Effector CD8-positive, alpha-beta T cell (primary cell): ENCODE data around the gene SIGLECL1.
"Not testable (repeated sequence)": the region's sequence is repeated elsewhere in the genome, so short reads cannot be mapped to it uniquely, and the experiment has no call there.

Source experiments
- DNase-seq: peaks from one replicate; lab custom pipeline; 2025; lab: John Stamatoyannopoulos, UW
- total RNA-seq, 4 experiments: gene quantifications; one replicate each; lab custom pipeline; 2026; lab: John Stamatoyannopoulos, UW

The SIGLECL1 gene
- total RNA-seq, result 0 reads per million in 4 experiments

DNA sequence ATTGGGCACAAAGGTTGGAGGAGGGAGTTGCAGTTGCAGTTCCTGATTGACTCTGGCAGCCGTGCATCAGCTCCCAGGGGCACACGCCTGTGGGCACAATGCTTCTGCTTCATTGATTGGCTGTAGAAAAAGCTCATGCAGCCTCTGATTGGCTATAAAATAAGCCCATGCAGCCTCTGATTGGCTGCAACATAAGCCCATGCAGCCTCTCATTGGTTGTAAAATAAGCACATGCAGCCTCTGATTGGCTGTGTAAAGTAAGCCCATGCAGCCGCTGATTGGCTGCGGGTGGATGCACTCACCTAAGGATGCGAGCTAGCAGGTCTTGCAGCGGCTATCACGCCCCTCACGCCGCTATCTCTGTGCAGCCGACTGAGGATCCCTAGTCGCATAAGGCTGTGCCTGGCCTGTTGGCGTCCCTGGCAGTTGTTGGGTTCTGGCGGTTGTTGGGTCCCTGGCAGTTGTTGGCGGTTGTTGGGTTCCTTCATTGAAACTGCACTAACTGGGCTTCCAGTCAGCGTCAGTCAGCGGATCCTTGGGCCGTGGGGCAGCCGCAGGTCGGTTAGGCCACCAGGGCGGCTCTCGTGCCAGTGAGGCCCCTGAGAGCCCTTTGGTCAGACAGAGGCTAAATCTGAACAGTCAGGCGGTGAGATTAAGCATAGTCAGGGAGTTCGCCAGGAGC, at the start of gene SIGLECL1:
Gene SIGLECL1, plus strand, starts transcription at position 295 of the 682 bp plus-strand sequence. CDS start 12,993 bp downstream, outside the sequence.
- DNase-seq, result no peak

DNA sequence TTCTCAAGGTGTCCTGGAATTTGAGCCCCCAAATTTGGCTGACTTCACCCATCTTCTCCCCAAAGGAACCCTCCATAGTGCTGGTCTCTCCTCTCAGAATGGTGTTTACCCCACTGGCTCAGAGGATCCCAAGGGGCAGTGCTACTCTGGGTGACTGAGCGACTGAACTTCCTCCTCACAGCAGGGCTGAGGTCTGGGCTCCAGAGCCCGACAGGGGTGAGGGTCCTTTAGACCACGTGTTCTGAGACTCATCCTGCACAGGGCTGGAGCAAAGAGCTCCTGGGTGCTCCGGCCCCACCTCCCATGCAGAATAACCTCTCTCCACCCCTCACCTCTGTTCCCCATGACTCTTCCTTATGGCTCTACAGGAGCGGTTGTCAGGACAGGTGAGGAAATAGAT, 49.2 kb upstream of the SIGLECL1 start:
- DNase-seq, result no peak

DNA sequence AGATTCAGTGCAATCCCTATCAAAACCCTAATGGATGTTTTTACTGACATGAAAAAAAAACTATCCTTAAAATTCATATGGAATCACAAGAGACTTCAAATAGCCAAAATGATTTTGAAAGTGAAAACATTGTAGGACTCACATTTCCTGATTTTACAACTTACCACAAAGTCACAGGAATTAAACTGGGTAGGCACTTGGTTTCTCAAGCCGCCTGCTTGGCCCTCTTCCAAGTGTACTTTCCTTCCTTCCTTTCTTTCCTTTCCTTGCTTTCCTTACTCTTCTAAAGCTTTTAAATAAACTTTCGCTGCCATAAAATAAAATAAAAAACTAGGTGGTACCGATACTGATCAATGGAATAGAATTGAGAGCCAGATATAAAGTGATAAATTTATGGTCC, 47.0 kb upstream of the SIGLECL1 start:
- no peak for DNase-seq

DNA sequence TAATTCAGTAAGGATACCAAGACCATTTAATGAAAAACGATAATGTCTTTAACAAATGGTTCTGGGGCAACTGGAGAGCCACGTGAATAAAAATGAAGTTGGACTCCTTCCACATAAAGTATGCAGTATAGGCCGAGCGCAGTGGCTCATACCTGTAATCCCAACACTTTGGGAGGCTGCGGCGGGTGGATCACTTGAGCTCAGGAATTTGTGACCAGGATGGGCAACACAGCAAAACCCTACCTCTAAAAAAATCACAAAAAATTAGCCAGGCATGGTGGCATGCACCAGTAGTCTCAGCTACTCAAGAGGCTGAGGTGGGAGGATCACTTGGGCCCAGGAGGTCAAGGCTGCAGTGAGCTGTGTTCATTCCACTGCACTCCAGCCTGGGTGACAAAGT, 46.6 kb upstream of the SIGLECL1 start:
- no peak for DNase-seq

DNA sequence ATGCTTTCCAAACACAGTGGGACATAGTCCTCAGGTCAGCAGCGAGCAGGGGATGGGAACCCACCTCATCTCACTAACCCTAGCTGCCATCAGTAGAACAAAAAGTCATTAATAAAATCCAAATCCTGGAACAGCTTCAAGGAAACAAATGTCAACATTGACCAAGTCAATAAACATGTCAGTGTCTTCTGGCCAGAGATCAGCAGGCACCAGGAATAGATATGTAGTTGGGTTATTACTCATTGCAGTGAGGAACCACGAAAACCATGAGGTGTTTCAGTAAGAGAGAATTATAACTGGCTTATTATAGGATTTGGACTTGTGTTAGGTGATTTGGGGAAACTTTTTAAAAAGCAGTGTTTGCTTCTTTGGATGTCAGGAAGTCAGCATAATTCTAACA, 43.1 kb upstream of the SIGLECL1 start:
- DNase-seq, result no peak

DNA sequence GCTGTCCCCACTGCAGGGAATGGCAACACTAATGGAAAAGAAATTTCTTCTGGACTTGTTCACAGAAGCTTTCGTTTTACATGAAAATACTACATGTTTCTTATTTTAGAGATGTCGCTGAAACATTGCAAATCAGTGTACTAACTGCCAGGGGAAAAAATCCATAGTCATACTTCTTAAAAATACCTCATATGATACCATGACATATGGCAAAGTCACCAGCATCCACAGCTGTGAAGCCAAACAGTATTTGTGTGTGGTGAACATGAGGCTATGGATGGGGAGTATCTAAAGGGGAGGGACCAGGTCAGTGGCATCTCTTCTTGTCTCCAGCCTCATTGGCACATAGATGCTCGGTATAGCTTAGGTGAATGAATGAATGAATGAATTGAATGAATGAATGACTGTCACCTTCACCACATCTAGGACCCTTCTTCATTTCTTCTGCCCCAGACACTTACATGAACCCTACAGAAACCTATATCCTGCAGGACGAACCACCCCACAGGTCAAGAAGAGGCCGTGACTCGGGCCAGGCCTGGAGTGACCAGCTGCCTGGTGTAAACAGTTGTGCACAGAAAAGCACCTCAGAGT, 40.6 kb upstream of the SIGLECL1 start:
- DNase-seq, result no peak

DNA sequence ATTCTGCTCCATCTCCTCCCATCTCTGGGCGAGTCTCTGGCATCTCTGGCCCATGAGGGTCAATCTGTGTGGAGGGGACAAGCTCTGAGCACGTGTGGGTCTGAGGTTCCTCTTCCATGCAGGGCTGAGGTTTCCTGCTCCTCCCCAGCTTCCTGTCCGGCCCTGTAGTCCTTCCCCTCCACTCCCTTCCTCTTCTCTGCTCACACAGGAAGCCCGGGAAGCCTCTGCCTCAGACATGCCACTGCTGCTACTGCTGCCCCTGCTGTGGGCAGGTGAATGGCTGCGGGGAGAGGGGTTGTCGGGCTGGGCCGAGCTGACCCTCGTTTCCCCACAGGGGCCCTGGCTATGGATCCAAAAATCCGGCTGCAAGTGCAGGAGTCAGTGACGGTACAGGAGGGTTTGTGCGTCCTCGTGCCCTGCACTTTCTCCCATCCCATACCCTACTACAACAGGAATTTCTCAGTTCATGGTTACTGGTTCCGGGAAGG, 40.0 kb upstream of the SIGLECL1 start:
- not testable (repeated sequence) for DNase-seq

DNA sequence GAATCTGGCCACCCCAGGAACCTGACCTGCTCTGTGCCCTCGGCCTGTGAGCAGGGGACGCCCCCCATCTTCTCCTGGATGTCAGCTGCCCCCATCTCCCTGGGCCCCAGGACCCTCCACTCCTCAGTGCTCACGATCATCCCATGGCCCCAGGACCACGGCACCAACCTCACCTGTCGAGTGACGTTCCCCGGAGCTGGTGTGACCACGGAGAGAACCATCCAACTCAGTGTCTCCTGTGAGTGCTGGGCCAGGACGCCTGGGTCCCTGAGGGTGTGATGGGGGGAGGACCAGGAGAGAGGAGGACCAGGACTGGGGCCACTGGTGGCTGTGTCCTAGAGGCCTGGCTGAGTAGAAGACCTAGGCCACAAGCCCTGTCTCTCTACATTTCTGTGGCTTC, 39.0 kb upstream of the SIGLECL1 start:
- DNase-seq, result no peak

DNA sequence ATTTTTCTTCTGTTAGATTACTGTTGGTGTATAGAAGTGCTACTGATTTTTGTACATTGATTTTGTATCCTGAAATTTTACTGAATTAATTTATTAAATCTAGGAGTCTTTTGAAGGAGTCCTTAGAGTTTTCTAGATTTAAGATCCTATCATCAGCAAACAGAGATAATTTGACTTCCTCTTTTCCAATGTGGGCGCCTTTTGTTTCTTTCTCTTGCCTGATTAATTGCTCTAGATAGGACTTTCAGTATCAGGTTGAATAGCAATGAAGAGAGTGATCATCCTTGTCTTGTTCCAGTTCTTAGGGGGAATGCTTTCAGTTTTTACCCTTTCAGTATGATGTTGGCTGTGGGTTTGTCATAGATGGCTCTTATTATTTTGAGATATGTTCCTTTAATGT, 31.6 kb upstream of the SIGLECL1 start:
- DNase-seq, result no peak

DNA sequence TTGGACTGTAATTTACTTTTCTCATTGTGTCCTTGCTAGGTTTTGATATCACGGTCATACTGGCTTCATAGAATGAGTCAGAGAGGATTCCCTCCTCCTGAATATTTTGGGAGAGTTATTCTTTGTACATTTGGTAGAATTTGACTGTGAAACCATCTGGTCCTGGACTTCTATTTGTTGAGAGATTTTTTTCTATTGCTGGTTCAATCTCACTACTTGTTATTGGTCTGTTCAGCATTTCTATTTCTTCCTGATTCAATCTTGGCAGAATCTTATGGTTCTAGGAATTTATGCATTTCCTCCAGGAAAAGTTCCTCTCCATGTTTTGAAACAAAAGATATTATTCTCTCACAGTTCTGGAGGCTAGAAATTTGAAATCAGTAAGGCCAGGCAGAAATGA, 30.9 kb upstream of the SIGLECL1 start:
- no peak for DNase-seq

DNA sequence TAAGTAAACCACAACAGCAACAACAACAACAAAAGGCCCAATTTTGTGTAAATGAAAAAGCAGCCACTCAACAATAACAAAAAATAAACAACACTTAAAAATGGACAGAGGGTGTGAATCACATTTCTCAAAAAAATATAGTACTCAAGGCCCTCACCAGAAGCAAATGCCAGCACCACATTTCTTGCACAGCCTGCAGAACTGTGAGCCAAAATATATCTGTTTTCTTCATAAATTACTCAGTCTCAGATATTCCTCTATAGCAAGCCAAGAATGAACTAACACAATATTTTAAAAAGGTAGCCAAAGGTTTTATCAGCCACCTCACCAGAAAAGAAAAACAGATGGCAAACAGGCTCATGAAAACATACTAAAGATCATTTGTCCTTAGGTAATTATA, 29.9 kb upstream of the SIGLECL1 start:
- no peak for DNase-seq

DNA sequence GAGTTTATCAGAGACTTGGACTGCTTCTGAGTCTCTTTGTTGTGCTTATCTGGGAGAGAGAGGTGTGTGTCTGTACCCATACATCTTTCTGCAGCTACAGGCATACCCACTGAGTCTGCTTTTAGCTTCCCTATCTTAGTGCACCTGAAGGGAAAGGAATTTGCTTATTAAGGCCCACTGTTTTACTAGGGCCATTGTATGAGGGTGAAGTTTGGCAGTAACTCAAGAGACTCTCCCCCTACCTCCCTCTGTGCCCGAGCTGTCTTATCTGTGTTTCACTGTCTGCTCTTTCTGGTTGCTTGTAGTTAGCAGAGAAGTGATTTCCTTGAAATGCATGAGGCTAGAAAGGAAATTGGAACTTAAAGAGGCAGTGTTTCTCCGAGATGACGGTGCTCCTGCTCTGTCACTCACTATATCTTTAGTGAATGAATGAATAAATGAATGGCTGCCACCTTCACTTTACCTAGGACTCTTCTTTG, 26.7 kb upstream of the SIGLECL1 start:
- no peak for DNase-seq

DNA sequence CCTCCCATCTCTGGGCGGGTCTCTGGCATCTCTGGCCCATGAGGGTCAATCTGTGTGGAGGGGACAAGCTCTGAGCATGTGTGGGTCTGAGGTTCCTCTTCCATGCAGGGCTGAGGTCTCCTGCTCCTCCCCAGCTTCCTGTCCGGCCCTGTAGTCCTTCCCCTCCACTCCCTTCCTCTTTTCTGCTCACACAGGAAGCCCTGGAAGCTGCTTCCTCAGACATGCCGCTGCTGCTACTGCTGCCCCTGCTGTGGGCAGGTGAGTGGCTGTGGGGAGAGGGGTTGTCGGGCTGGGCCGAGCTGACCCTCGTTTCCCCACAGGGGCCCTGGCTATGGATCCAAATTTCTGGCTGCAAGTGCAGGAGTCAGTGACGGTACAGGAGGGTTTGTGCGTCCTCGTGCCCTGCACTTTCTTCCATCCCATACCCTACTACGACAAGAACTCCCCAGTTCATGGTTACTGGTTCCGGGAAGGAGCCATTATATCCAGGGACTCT, 25.9 kb upstream of the SIGLECL1 start, which contains the start of gene CD33:
Gene CD33, plus strand, starts transcription at position 183 of the 496 bp plus-strand sequence. Its CDS starts 39 bp downstream, at position 222.
- DNase-seq, result not testable (repeated sequence)

DNA sequence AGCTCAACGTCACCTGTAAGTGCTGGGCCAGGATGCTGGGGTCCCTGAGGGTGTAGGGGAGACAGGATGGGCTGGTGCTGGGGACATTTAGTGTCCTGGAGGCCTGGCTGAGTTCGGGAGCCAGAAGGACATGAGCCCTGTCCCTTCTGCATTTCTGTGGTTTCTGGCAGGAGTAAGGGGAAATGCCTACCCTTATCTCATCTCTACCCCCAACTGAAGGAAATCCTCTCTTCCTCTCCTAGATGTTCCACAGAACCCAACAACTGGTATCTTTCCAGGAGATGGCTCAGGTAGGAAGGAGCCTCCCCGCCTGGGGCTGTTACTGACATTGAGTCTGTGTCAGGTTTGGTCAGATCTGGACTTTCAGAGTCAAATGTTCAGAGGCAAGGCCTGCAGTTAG, 24.8 kb upstream of the SIGLECL1 start:
- no peak for DNase-seq

DNA sequence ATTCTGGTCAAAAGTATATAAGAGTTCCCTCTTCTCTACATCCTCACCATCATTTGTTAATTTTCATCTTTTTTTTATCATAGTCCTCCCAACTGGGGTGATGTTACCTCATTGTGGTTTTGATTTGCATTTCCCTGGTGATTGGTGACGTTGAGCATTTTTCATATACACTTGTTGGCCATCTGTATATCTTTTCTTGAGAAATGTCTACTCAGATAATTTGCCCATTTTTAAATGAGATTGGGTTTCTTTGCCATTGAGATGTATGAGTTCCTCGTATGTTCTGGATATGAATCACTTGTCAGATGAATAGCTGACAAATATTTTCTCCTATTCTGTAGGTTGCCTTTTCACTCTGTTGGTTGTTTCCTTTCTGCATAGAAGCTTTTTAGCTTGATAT, 23.6 kb upstream of the SIGLECL1 start:
- no peak for DNase-seq

DNA sequence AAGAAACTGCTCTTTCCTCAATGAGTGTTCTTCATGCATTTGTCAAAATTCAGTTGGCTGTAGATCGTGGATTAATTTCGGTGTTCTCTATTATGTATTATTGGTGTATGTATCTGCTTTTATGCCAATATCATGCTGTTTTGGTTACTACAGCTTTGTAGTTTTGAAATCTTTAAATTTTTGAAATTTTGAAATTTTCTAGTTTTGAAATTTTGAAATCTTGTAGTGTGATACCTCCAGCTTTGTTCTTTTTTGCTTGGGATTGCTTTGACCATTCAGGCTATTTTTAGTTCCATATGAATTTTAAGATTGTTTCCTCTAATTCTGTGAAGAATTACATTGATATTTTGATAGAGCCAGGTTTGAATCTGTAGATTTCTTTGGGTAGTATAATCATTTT, 22.9 kb upstream of the SIGLECL1 start:
- no peak for DNase-seq

DNA sequence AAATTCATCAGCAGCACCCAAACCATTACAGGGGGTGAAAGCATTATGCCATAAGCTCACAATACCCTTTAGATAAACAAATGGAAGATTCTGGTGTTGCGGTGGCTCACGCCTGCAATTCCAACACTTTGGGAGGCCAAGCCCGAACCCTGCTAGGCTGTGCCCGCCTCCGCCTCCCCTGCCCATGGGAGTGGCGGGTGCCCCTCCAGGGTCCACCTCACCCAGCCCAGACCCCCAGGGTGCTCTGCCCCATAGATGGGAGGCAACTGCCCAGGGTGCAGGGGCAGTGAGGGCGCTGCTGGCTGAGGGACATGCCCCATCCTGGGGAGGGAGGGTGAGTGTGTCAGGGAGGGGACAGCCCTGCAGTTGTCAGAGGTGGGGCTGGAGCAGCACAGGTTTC, 10.0 kb upstream of the SIGLECL1 start:
- no peak for DNase-seq

DNA sequence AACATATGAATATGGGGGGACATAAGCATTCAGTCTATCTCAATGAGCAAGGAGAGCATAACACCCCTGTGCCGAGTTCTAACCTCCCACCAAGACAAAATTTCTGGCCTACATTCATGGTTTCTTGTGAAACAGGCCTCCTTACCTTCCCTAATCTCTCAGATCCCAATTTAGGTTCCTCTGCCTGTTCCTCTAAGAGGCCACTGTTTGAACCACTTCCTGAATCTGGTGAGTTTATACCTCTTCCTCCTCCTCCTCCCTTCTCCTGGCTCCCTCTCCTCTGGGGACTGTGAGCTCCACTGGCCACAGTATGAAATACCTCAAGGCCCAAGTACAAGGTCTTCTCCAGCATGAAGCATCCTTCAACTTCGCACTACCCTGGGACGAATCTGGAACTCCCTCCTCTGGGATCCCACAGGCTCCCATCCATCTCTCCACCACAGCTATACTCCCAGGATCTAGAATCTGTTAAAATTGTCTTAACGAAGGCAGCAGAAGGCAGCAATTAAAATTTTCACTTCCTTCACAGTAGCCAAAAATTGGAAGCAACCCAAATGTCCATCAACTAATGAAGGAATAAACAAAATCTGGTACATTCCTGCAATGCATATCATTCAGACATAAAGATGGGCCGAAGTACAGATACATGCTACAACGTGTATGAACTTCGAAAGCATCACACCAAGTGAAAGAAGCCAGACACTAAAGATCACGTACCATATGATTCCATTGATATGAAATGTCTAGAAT, 7.8 kb upstream of the SIGLECL1 start:
- DNase-seq, result no peak

DNA sequence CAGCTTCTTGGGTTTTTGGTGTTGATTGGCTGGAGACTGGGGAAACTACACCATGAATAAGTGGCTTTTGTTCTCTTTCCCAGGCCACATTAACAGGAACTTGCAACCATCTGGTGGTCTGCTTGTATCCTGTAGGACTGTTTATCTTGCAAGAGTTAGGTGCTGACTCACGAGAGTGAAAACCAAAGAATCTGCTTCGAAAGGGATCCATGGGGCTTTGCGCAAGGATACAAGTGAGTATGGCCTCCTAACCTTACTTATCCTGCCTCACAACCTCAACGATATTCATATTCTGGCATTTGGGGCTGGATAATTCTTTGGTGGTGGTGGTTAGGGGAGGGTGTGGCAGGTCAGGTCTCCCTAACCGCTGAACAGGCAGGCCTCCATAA, 4.7 kb upstream of the SIGLECL1 start:
- no peak for DNase-seq

DNA sequence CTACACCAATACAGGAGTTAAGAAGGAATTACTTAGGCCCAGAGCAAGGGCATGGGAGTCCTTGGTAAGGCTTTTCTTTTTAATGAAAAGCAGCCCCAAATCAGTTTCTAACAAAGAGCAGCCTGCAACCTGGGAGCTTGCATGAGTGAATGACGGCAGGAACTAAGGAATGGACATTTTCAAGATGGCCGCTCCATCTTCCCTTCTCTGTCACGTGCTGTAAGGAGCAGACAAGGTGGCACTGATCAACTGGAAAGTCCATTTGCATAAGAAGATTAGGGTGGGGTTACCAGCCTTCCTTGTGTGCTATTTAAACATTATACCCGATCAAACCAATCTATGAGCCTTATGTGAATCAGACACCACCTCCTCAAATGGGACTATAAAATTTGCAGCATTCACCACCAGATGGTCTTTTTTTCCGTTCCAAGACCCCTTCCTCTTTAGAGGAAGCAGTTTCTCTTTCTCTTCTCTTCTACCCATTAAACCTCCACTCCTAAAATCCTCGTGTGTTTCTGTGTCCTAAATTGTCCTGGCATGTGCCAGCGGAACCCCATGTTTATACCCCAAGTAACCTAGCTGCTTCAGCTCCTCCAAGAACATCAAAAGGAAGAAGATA, 2.8 kb upstream of the SIGLECL1 start:
- DNase-seq, result no peak

DNA sequence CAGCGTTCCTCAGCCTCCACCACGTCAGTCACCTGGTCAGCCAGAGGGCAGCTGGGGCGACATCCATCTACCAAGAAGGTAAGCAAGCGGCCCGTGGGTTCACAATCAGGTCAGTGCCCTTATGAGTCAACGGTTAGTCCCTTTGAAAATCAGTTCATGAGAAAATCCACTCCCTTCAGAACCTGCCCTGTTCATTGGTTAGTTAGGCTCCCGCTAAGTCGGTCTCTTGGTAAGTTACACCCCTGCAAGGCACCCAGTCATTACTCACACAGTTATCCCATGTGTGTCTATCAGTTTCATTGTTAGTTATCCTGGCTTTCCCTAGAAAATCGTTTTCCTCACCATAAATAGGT, 564 bp downstream of the SIGLECL1 start:
- DNase-seq, result no peak
